ENCODE data around the gene GLI3. TPM values are rescaled to one million over a fixed set of nuclear protein-coding genes. Genes with fewer than 3 reads are reported as not detected.

Gene GLI3
- total and polyA plus RNA-seq, 2 of the 8 experiments (the other 6 are each of a cell fraction or from before 2014, with no cell fraction given) = 8.0 to 31.1 TPM

- no peak for TF ChIP-seq SRF (IDR thresholded peaks at IDR 0.05; ENCODE audit: low read depth, low read length)
- TF ChIP-seq JUND (IDR thresholded peaks at IDR 0.05; ENCODE audit: low read length) = no peak
Measured at GRCh38 chr7:42096681-42097561, 140.1 kb downstream of the GLI3 start (continued).
